ENCODE measurements around the gene KSR2. TPM values are rescaled to one million over a fixed set of nuclear protein-coding genes. Genes with fewer than 3 reads are reported as not detected.

Gene KSR2
- total RNA-seq, 1 experiment from 2014 or later, result 0.30 TPM

- DNase-seq (ENCODE audit: low read depth), result no peak
These were observed 509.6 kb downstream of the KSR2 start for GRCh38 chr12:117459229-117459628.

GRCh38 chr12:117457189-117457588, 511.6 kb downstream of the KSR2 start:
- no peak for DNase-seq (ENCODE audit: low read depth)

- DNase-seq (ENCODE audit: low read depth), result no peak
These were observed 512.7 kb downstream of the KSR2 start for GRCh38 chr12:117456076-117456475.

DNA sequence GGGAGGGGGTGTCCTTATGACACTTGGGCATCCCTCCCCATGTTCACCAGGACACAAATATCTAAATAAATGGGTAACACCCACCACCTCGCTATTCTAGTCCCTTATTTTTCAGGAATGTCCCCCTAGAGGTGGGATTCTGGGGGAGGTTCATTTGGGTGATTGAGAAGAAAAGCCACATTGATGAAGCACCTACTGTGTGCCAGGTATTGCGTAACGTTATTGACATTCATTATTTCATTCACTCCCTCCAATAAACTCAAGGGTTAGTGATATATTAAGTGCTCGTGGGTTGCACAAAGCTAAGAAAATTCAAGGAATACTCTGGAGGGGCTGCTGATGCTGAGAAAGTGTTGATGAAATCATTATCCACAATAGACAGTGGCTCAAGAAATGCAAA, 514.8 kb downstream of the KSR2 start:
- DNase-seq (ENCODE audit: low read depth), result no peak

- DNase-seq (ENCODE audit: low read depth), result no peak
These were observed 516.7 kb downstream of the KSR2 start for GRCh38 chr12:117452112-117452511.

DNA sequence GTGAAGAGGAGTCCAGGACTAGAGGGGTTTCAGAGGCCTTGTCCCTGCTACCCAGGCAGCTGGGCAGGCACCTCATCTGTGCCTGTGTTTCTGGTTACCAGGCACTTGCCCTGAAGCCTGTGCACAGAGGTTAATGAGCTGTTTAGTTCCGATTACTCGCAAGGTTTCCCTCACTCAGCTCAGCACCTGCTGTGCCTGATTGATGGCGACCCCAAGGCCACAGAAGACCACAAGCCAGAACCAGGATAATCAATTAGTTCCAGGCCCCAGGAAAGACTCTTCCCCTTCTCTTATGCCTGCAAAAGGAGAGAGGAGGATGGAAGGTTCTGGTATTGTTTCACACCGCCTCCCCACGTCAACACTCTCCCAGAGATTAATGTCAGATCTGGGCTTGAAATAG, 518.6 kb downstream of the KSR2 start:
- no peak for DNase-seq (ENCODE audit: low read depth)

DNA sequence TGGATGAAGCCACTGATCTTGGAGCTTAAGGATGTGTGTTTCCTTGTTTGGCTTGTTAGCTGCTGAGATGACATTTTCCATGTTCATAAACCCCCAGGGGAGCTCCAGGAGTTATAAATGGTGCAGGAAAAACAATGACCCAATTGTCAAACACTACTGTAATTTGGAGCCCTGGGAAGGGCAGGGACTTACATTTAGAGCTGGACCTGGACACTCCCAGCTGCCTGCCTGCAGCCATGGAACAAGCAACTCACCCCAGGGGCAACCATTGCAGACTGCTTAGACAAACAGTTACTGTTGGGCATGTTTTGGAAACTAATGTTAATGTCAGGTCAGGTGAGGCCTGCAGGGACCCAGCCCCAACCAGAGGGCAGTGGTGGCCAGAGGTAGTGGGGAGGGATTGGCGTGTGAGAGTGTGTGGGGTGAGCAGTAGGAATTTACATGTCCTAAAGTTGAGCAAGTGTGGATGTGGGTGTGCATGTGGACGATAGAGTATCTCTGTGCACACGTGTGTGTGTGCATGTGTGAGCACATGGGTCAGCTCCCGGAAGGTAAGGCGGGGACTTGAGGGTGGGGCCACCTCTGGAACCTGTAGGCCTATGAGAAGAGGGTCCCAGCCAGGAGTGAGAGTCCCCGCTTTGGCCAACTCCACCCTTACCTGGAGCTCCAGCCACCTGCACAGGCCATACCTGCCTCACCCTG, 521.0 kb downstream of the KSR2 start:
- no peak for DNase-seq (ENCODE audit: low read depth)

- DNase-seq (ENCODE audit: low read depth), result no peak
These were observed 524.0 kb downstream of the KSR2 start for GRCh38 chr12:117444781-117445180.

- peak; percentile 78 for DNase-seq (ENCODE audit: low read depth)
These were observed 527.0 kb downstream of the KSR2 start for GRCh38 chr12:117441751-117442150.

DNA sequence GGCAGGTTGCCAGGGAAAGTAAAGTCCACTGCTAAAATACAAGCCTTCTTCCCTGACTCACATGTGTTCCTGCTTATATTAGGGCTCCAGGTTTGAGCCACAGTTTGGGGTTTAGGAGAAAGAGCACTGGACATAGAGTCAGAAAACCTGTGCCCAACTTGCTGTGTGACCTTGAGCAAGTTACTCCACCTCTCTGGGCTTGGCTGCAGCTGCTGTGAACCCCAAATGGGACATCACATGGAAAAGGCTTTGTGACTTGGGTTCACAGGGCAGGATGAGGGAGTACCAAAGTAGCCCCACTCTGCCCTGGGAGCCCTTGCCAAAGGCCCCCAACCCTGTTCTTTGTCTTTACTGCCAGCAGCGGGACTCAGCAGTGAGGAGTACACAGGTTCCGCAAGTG, 528.4 kb downstream of the KSR2 start:
- no peak for DNase-seq (ENCODE audit: low read depth)

- no peak for DNase-seq (ENCODE audit: low read depth)
These were observed 529.2 kb downstream of the KSR2 start for GRCh38 chr12:117439531-117440001.

DNA sequence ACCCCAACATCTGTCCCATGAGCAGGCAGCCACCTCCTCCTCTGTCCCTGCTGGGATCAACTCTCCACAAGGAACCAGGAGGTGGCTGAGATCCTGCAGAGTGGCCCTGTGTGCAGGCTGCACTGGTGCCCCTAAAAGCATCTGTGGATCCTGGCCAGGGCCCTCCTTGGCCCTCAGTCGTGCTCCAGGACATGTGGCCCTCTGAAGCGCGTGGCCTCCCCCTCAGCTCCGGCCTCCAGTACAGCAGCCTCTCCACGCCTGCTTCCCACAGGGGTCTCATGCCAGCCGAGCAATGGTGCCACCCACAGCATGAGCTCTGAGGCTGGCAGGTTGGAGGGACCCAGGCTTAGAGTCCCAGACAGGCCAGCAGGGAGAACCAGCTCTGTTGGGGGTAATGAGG, 530.0 kb downstream of the KSR2 start:
- no peak for DNase-seq (ENCODE audit: low read depth)

DNA sequence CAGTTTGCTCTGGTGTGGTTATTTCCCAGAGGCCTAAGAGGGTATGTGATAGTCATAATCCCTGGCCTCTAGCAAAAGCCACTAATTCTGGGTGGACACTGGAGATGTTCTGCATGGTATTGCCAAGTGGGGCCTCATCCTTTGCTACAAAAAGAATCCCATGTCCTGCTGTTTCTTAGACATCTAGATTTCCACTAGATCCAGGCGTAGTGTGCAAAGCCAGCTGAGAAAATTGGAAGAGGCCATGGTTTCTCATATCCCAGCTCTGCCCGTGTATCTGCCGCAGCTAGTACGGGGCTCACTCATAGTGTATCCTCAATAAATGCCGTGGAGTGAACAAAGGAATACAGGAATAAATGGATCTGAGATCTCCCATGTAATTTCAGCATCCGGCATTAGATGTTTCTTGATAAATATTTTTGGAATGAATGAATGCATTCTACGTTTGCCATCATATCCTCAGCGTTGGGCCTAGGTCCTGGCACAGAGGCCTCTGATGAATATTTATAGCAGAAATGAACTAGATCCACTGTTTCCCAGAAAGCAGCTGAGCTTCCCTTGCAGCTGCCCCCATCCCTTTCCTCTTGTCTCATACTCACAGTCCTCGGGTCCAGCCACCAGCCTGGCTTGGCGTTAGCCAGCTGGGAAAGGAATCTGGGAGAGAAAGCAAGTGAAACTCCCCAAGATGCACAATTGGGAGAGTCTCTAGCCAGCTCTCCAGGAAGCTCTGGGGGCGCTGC, 531.1 kb downstream of the KSR2 start:
- no peak for DNase-seq (ENCODE audit: low read depth)

DNA sequence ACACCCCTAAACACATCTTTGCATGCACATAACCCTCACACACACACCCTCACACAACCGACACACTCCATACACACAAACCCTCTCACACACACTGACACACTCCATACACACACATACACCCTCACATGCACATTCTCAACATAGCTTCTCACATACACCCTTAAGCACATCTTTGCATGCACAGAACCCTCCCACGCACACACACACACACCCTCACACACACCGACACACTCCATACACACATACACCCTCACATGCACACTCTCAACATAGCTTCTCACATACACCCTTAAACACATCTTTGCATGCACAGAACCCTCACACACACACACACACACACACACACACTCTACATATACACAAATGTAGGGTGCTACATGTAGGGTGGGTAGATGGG, 534.9 kb downstream of the KSR2 start:
- DNase-seq (ENCODE audit: low read depth), result no peak

- DNase-seq (ENCODE audit: low read depth), result no peak
These were observed 538.5 kb downstream of the KSR2 start for GRCh38 chr12:117430246-117430645.

DNA sequence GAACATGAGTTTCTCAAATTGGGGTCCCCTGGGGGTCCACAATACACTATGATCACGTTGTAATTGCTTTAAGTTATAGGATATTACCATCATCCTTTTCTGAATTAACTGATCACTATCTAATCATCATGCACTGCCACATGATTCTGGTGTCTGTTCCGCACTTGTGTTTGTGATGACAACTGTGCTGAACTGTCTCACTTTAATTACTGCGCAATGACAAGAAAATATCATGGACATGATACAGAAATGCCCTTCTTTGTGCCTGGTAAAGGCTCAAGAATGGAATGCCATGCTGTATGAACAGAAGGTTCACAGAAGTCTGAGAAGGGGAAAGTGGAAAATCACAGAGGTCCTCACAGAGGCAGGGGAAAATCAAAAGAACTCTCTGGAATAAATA, 541.6 kb downstream of the KSR2 start:
- no peak for DNase-seq (ENCODE audit: low read depth)

DNA sequence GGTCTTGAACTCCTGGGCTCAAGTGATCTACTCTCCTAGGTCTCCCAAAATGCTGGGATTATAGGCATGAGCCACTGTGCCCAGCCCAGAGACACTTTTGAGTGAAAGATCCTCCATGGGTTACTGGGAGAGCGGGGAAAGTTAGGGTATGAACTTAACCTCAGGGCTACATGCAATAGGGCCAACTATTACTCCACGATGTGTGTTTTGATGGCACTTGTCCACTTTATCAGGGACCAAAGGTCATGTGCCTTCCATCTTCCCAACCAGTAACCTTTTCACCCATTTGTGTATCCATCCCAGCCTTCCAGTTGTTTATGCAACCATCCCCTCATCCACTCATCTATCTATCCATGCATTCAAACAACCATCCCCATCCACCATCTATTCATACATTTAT, 546.8 kb downstream of the KSR2 start:
- no peak for DNase-seq (ENCODE audit: low read depth)

DNA sequence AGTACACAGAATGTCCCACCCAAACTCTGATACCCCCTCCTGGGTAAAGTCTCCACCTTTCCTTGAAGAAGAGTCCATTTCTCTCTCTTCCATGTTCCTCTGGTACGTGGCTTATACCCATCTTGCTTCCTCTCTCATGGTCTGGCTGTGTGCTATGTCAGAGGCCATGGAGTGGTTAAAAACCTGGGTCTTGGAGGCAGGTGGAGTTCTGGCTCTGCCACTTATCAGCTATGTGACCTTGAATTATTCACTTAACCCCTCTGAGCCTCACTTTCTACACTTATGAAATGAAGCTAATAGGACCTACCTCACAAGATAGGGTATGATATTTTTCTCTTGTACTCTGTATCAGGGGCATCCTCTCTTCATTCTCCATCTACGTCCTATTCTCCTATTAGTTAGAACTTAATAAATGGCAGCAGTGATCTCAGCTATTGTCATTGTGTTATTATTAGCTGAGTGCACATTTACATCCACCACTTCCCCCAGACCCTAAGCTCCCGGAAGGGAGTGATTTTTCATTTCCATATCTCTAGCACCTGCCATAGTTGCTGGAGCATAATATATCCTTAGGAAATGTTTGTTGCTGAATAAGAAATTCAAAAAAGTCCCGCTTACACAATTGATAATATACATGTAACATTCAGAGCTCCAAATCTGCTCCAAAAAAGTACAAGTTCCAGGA, 547.6 kb downstream of the KSR2 start:
- DNase-seq (ENCODE audit: low read depth), result no peak

- no peak for DNase-seq (ENCODE audit: low read depth)
These were observed 551.8 kb downstream of the KSR2 start for GRCh38 chr12:117417004-117417403.

DNA sequence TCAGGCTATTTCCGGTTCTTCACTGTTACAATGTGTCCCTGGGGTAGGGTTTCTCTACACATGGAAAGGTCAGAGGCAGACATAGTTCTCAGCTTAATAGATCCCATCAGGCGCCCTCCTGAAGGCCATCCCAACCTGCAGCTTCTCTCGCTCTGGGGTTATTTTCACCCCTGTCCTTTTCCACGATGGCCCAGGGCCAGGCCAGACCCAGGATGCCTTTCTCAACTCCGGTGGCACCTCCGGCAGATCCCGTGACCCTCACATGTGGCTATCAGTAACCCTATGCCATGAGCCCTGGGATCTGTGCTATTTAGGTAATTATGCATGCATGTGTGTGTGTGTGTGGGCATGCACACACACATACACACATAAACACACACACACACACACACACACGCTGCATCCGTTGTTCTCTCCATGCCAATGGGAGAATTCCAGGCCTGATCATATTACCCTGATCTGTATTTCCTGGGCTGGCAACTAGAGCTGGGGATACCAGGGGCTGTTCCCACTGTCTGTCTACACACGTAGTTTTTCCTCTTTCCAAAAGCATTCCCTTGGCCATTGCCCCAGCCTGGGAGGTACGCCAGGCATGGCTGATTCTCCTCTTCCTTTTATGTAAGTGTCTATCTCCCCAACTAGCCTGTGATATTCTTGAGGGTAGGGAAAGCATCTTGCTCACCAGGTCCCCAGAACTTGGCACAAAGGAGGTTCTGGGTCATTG, 556.2 kb downstream of the KSR2 start:
- DNase-seq (ENCODE audit: low read depth), result no peak

DNA sequence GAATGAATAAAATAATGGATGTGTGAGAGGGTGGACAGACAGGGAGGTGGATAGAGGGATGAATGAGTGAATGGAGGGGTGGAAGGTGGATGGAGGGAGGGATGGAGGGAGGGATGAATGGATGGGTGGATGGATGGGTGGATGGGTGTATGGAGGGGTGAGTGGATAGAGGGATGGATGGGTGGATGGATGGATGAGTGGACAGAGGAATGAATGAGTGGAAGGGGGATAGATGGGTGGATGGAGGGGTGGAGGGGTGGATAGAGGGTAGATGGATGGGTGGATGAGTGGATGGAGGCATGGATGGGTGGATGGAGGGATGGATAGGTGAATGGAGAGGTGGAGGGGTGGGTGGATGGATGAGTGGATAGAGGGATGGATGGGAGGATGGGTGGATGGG, 559.5 kb downstream of the KSR2 start:
- DNase-seq (ENCODE audit: low read depth), result no peak

DNA sequence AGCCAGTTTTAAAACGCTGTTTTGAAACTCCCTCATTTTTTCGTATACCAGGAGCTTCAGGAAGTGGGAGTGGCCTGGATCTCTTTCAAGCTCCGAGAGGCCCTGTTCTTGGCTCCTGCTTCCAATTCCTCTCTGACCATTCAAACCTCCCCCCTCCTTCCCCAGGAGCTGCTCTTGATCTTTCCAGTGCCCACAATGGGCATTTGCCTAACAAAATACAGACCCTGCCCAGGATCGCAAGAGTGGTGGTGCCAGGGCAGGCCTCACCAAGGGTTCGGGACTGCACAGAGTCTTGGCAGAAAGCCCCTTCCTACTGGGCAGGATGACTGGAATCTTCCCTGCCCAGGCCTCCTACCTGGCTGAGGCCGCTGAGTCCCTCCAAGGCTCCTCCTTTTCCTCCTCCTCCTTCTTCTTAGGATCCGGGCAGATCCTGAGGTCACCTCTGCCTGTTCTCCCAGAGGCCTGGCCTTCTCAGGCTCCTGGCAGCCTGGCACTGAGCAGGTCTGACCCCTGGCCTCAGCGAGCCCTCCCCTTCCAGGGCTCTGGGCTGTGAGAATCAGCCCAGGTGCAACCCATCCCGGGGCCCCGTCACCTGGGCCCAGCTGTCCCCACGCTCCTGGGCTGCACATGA, 560.5 kb downstream of the KSR2 start:
- peak; percentile 80 for DNase-seq (ENCODE audit: low read depth)

All from M059J (cell line).